Measurements from ENCODE around the gene SULF2.

DNA sequence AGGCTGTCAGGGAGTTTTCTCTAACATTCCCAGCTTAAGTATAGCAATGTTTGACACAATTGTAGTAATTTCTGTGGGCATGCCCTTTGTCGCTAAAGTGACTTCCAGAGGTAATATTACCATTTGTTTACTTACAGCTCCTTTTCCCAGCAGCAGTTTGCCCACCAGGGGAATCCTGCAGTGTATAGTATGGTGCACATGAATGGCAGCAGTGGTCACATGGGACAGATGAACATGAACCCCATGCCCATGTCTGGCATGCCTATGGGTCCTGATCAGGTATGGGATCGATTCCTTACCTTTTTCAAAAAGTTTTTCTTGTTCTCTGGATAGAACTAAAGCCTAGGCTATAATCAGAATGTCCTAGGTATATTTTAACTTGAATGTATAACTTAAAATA is 132.5 kb downstream of the SULF2 start:
- no peak for TF ChIP-seq CTCF (IDR thresholded peaks at IDR 0.05; ENCODE audit: low read depth, low read length, missing input control)
- TF ChIP-seq, protein P1, sequence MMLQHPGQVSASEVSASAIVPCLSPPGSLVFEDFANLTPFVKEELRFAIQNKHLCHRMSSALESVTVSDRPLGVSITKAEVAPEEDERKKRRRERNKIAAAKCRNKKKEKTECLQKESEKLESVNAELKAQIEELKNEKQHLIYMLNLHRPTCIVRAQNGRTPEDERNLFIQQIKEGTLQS (IDR thresholded peaks at IDR 0.05), result no peak
- no peak for TF ChIP-seq RAD21 (IDR thresholded peaks at IDR 0.05)
